Transverse colon (tissue), 4 donors: ENCODE data around the gene LTB. TPM values are rescaled to one million over a fixed set of nuclear protein-coding genes. Genes with fewer than 3 reads are reported as not detected.

ENCODE experiments used
- DNase-seq: peaks from one replicate; pipeline ENCODE4 v3.0.0-alpha.2; 2019
- H3K27ac ChIP-seq, 4 donors: fragments of 200-600 bp; sonication (generic); 2 replicates each; pipeline ENCODE4 v1.5.1; 2016 to 2018; ENCODE audit warnings: inconsistent platforms in 4 of 4
- H3K27me3 ChIP-seq: fragments of 200-600 bp; sonication (generic); 2 replicates; pipeline ENCODE4 v1.5.1; 2017; ENCODE audit warnings: inconsistent platforms
- H3K36me3 ChIP-seq, 4 donors: fragments of 200-600 bp; sonication (generic); 2 replicates each; pipeline ENCODE4 v1.5.1; 2017 to 2019; ENCODE audit warnings: inconsistent platforms in 4 of 4
- H3K4me1 ChIP-seq, 4 donors: fragments of 200-600 bp; sonication (generic); 2 replicates each; pipeline ENCODE4 v1.5.1; 2017 to 2020; ENCODE audit warnings: inconsistent platforms in 4 of 4
- H3K4me3 ChIP-seq, 4 donors: fragments of 200-600 bp; sonication (generic); 1 replicate in 1 of 4; 2 replicates in 3 of 4; pipeline versions ENCODE4 v1.5.1 to v1.6.1; 2017 to 2019; ENCODE audit warnings: inconsistent platforms in 4 of 4
- H3K9me3 ChIP-seq, 2 donors: fragments of 200-600 bp; sonication (generic); 2 replicates each; pipeline ENCODE4 v1.5.1; 2017 to 2019; ENCODE audit warnings: inconsistent platforms in 2 of 2
- EP300 ChIP-seq: sonication (generic); formaldehyde crosslinking; IDR thresholded peaks from one replicate; pipeline ENCODE4 v1.6.1; 2017; ENCODE audit warnings: antibody characterized with exemption, low read depth
- POLR2A ChIP-seq: fragments of 450-650 bp; IDR thresholded peaks from one replicate; pipeline ENCODE4 v1.6.1; 2016; ENCODE audit warnings: antibody characterized with exemption, mild to moderate bottlenecking, moderate library complexity
- POLR2AphosphoS5 ChIP-seq, 3 donors: sonication (generic); formaldehyde crosslinking; IDR thresholded peaks; one replicate each; pipeline ENCODE4 v1.6.1; 2016; ENCODE audit warnings: antibody characterized with exemption in 3 of 3
- WGBS, 2 donors: methylation state at CpG; one replicate each; pipeline ENCODE4 v1.1.5; 2018; ENCODE audit warnings: low coverage in 1 of 2; 5-methylcytosine and 5-hydroxymethylcytosine counted together
- in situ Hi-C, 4 donors: fragments of 200-750 bp; cut with MboI; loops; one replicate each; pipeline versions ENCODE4 v1.15.0 to v1.15.1; 2017; ENCODE audit warnings: low sequenced_read_pairs in 3 of 4, low pct_ligation_motif_present in 1 of 4, low pct_unique_long_range_greater_than_20kb in 1 of 4
- intact Hi-C: fragments of 100-400 bp; cut with DNase I; formaldehyde crosslinking; loops from one replicate; pipeline ENCODE4 v1.15.1; 2023; ENCODE audit warnings: low total_unique reads
- total RNA-seq, 4 donors: library from RNA; depleted of rRNA; stranded (reverse); fragments of >200 nt; gene quantifications; one replicate each; pipeline ENCODE4 v1.1.0, GENCODE V29; 2016
- TF ChIP-seq, protein P1 (sequence below), 5 experiments: fragments of 200-600 bp in 3 of 5; fragments of 450-650 bp in 2 of 5; sonication (generic) in 3 of 5; IDR thresholded peaks; 1 replicate in 2 of 5; 2 replicates in 3 of 5; pipeline ENCODE4 v1.5.1; 2016 to 2017; ENCODE audit warnings: antibody characterized with exemption in 5 of 5, inconsistent platforms in 3 of 5, mild to moderate bottlenecking in 2 of 5, moderate library complexity in 1 of 5

LTB gene
- total RNA-seq, 4 donors from 2014 or later = 7.6 to 34.8 TPM; not detected in 2

DNA sequence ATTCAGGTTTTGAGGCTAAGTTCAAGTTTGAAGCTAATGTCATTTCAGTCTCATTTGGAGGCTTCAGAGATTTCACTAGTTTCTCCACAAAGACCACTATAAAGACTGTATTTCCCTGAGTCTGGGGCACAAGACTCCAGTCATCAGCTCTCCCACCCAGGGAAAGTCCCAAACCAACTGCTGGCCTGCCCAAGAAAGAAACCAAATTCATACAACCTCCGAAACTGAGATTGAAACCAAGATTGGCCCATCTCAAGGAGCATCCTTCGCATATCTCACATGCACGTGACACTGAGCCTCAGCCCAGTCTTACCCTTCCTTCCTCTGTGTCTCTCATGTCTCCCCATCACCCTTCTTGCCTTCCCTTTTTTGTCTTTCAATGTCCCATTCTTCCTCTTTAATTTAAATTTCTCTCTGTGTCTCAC is 13.7 kb downstream of the LTB start:
- WGBS, 2 donors = 43 to 64% methylated on average over 2 to 3 of the region's 3 CpGs
- in situ Hi-C loops = no loop called here
- peak; percentile 55 for DNase-seq

DNA sequence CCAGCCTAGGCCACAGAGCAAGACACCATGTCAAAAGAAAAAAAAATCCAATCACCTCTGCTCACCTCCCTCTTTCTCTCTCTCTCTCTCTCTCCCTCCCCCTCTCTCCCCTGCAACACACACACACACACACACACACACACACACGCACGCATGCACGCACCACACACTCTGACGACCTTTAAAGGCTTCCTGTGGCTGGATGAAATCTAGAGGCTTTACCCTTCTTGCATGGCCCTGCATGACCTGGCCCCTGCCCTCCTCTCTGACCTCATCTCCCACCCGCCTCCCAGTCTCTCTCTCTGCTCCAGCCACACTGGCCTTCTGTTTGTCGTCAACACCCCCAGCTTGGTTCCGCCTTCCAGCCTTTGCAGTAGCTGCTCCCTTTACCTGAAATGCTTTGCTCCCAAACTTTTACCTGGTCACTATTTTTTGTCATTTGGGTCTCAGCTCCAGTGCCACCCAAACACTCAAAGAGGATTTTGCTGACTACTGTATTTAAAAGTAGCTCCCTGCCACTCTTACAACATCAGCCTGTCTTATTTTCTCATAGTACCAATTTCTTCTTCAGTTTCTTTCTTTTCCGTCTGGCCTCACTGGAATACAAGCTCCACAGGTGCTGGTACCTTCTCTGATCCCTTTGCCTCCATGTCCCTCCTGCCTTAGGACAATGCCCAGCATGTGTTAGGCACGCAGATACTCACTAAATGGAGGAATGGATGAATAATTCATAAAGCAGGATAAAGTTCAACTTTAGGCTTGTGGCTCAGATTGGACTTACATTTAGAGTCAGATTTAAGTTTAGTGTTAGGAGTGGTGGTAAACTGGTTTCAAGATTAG is 14.5 kb downstream of the LTB start:
- DNase-seq = no peak
- 38 to 44% methylated on average over 1 to 9 of the region's 9 CpGs for WGBS, 2 donors
- no peaks in the 10 kb centered on the region for H3K9me3 ChIP-seq
- H3K4me1 ChIP-seq = peaks cover 0 to 5% (median 0%) of the 10 kb centered on the region in 4 donors
- H3K27ac ChIP-seq = no peak overlapping the region
- TF ChIP-seq EP300 (no peak), POLR2AphosphoS5 (IDR thresholded peaks at IDR 0.05) (no peak), POLR2A (no peak)
- TF ChIP-seq, protein P1, sequence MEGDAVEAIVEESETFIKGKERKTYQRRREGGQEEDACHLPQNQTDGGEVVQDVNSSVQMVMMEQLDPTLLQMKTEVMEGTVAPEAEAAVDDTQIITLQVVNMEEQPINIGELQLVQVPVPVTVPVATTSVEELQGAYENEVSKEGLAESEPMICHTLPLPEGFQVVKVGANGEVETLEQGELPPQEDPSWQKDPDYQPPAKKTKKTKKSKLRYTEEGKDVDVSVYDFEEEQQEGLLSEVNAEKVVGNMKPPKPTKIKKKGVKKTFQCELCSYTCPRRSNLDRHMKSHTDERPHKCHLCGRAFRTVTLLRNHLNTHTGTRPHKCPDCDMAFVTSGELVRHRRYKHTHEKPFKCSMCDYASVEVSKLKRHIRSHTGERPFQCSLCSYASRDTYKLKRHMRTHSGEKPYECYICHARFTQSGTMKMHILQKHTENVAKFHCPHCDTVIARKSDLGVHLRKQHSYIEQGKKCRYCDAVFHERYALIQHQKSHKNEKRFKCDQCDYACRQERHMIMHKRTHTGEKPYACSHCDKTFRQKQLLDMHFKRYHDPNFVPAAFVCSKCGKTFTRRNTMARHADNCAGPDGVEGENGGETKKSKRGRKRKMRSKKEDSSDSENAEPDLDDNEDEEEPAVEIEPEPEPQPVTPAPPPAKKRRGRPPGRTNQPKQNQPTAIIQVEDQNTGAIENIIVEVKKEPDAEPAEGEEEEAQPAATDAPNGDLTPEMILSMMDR (IDR thresholded peaks at IDR 0.05) = no peak
- H3K36me3 ChIP-seq = no peaks in the 10 kb centered on the region
- in situ Hi-C loops = no loop called here
- intact Hi-C loops = no loop called here
- H3K27me3 ChIP-seq = peaks cover 5% of the 10 kb centered on the region
- no peak overlapping the region for H3K4me3 ChIP-seq

More for the DNA sequence above, 13.7 kb downstream of the LTB start:
- Histone ChIP-seq H3K27ac (no peak overlapping the region), H3K27me3 (peaks cover 5% of the 10 kb centered on the region), H3K4me1 (peaks cover 0 to 5% (median 0%) of the 10 kb centered on the region in 4 donors), H3K9me3 (no peaks in the 10 kb centered on the region), H3K4me3 (no peak overlapping the region), H3K36me3 (no peaks in the 10 kb centered on the region)
- TF ChIP-seq POLR2AphosphoS5 (IDR thresholded peaks at IDR 0.05) (no peak), EP300 (no peak), POLR2A (no peak)
- TF ChIP-seq, protein P1 (IDR thresholded peaks at IDR 0.05) = no peak
- intact Hi-C loops = no loop called here

DNA sequence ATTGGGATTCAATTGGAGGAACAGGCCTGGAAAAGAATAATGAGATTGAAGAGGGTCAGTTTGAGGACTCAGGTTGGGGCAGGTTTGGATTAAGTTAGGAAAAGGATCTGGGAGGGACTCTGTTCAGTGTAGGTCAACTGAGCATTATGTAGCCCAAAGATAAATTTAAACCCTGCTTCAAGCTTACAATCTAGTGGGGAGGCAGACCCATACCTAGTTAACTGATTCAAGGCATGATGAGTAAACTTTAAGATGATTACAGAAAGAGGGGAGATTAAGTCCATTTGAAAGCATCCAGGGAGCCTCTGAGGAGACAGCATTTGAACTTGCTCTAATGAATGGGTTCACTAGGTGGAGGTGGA is 21.5 kb downstream of the LTB start:
- Histone ChIP-seq H3K4me3 (no peak overlapping the region), H3K9me3 (no peaks in the 10 kb centered on the region), H3K27me3 (no peaks in the 10 kb centered on the region), H3K36me3 (peaks cover 0 to 14% (median 6%) of the 10 kb centered on the region in 4 donors), H3K27ac (peak overlapping the region; percentile 32 to 69 (median 63)), H3K4me1 (peaks cover 0 to 35% (median 7%) of the 10 kb centered on the region in 4 donors)
- in situ Hi-C loops = no loop called here
- DNase-seq = no peak
- intact Hi-C loops = no loop called here
- TF ChIP-seq, protein P1 (IDR thresholded peaks at IDR 0.05) = no peak
- TF ChIP-seq EP300 = no peak
- TF ChIP-seq POLR2AphosphoS5 (IDR thresholded peaks at IDR 0.05) = no peak
- TF ChIP-seq POLR2A = no peak

DNA sequence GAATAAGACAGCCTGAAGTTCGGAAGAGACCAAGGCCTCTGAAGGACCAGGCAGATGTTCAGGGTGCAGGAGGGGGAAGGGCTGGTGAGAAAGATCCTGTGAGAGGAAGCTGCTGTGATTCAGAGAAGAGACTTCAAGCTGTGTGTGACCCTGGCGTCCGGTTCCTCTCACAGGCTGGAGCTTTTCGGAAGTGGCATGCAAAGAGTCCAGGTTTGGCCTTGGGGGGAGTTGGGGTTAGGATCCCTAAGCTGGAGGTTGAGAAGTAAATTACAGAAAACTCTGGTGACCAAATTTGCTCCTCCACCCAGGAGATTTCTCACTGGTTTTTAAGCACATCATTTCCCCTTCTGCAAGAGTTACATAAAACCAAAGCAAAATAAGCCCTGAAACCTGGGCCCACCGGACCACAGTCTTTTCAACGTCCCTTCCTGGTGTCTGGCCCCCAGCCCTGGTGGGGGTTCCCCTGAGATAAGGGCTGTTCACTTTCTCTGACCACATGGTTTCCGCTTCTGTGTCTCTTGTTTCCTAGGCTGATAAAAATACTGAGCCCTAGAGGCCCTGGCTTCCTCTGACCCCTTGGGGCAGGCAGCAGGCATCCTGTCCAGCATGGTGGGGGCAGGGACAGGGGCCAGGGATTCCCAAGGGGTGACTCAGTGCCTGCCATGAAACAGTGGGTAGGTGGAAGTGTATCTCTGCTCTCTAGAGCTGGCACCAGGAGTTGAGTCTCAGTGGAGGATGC is 22.1 kb downstream of the LTB start:
- Histone ChIP-seq H3K27me3 (no peaks in the 10 kb centered on the region), H3K4me3 (no peak overlapping the region), H3K27ac (peak overlapping the region; percentile 32 to 69 (median 63)), H3K36me3 (peaks cover 0 to 14% (median 6%) of the 10 kb centered on the region in 4 donors), H3K9me3 (no peaks in the 10 kb centered on the region), H3K4me1 (peaks cover 0 to 35% (median 7%) of the 10 kb centered on the region in 4 donors)
- in situ Hi-C loops (no loop called here), intact Hi-C loops (no loop called here)
- TF ChIP-seq, protein P1 (IDR thresholded peaks at IDR 0.05) = no peak
- TF ChIP-seq POLR2A (no peak), POLR2AphosphoS5 (IDR thresholded peaks at IDR 0.05) (peak in 1 of 3 donors; percentile 15), EP300 (no peak)
- WGBS, 2 donors = 67% methylated on average over 7 of the region's 7 CpGs; no CpG with 5 or more reads in 1 of the 2 donors
- DNase-seq = peak; percentile 56
